ENCODE measurements around the gene GNPTAB.

Gene GNPTAB

DNA sequence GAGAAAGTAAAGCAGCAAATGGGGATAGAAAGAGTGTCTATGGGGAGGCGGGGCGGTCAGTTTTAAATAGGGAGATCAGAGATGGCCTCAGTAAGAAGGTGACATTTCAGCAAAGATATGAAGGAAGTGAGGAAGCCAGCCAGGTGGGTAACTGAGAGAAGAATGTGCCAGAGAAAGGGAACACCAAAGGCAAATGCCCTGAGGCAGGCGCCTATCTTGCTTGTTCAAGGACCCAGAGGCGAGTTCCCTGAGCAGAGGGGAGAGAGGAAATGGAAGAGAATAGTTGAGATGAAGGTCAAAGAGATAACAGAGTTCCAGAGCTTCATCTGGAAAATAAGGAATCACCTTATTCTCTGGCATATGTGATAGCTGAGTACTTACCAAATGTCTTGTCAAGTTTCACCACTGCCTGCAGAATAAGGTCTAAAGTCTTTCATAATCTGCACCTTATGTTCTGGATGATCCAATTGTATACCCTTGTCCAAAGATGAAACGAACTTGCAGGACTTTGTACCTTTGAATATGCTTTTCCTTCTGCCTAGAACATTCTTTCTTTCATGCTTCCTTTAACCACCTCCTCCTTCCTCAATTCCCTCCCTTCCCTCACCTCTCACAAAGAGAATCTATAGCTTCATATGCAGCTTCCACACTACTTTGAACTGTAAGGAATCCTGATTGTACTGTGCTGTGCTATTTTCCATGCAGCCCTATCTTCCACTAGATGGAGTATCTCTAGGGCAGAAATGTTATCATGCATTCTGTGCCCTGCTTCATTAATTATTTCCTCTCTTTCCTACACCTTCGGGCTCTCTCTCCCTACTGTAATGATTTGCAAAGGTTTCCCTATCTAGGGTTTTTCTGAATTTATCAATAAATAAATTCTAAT, 38.5 kb downstream of the GNPTAB start:
- no peaks in the 10 kb centered on the region for H4K20me1 ChIP-seq (ENCODE audit: insufficient read depth, low read length)
- H3K27ac ChIP-seq (ENCODE audit: low read length) = no peak overlapping the region
- H2AFZ ChIP-seq (ENCODE audit: low read depth, low read length) = no peak overlapping the region
- H3K9ac ChIP-seq (ENCODE audit: low read length) = no peak overlapping the region
- H3K36me3 ChIP-seq (replicated peaks; ENCODE audit: low read depth, low read length) = no peaks in the 10 kb centered on the region
- H3K4me3 ChIP-seq (ENCODE audit: low read length) = no peak overlapping the region
- TF ChIP-seq EZH2phosphoT487 (IDR thresholded peaks at IDR 0.05; ENCODE audit: low read depth) (no peak), CTCF (IDR thresholded peaks at IDR 0.05; ENCODE audit: low read depth, low read length) (peak; percentile 50)
- no peaks in the 10 kb centered on the region for H3K9me3 ChIP-seq (ENCODE audit: insufficient read depth, low read length)
- no peak overlapping the region for H3K4me2 ChIP-seq (ENCODE audit: low read length)
- H3K27me3 ChIP-seq (ENCODE audit: low read depth, low read length) = no peaks in the 10 kb centered on the region
- no peaks in the 10 kb centered on the region for H3K79me2 ChIP-seq (ENCODE audit: low read length)
- H3K4me1 ChIP-seq (ENCODE audit: low read length) = peaks cover 21% of the 10 kb centered on the region

DNA sequence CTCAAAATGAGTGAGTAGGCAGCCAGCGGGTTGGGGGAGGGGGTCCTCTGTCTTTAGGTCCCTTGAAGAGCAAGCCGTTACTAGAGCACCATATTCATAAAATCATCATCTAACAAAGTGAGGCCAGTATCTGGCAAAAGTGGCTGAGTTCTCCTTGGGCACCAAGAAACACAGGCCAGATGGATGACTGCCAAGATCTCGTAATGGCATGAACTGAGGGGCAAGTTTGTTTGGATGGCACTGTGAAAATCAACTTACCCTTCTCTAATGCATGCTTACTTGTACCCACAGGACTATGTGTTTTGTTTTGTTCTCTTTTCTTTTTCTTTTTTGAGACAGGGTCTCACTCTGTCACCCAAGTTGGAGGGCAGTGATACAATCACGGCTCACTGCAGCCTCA, 41.6 kb downstream of the GNPTAB start:
- H3K4me1 ChIP-seq (ENCODE audit: low read length) = peaks cover 4% of the 10 kb centered on the region; the same call in 1 of the 2 replicates
- H3K9me3 ChIP-seq (ENCODE audit: insufficient read depth, low read length) = no peaks in the 10 kb centered on the region
- H3K27ac ChIP-seq (ENCODE audit: low read length) = no peak overlapping the region
- no peaks in the 10 kb centered on the region for H3K79me2 ChIP-seq (ENCODE audit: low read length)
- no peak overlapping the region for H3K4me3 ChIP-seq (ENCODE audit: low read length)
- no peaks in the 10 kb centered on the region for H3K27me3 ChIP-seq (ENCODE audit: low read depth, low read length)
- no peak overlapping the region for H3K9ac ChIP-seq (ENCODE audit: low read length)
- H4K20me1 ChIP-seq (ENCODE audit: insufficient read depth, low read length) = no peaks in the 10 kb centered on the region
- TF ChIP-seq EZH2phosphoT487 (IDR thresholded peaks at IDR 0.05; ENCODE audit: low read depth) = no peak
- no peak for TF ChIP-seq CTCF (IDR thresholded peaks at IDR 0.05; ENCODE audit: low read depth, low read length)
- no peak overlapping the region for H2AFZ ChIP-seq (ENCODE audit: low read depth, low read length)
- H3K4me2 ChIP-seq (ENCODE audit: low read length) = no peak overlapping the region
- peaks cover 3% of the 10 kb centered on the region for H3K36me3 ChIP-seq (replicated peaks; ENCODE audit: low read depth, low read length)

- Histone ChIP-seq H3K27me3 (ENCODE audit: low read depth, low read length) (no peaks in the 10 kb centered on the region), H2AFZ (ENCODE audit: low read depth, low read length) (no peak overlapping the region), H3K79me2 (ENCODE audit: low read length) (no peaks in the 10 kb centered on the region), H3K9me3 (ENCODE audit: insufficient read depth, low read length) (no peaks in the 10 kb centered on the region), H3K4me2 (ENCODE audit: low read length) (no peak overlapping the region), H4K20me1 (ENCODE audit: insufficient read depth, low read length) (no peaks in the 10 kb centered on the region), H3K27ac (ENCODE audit: low read length) (no peak overlapping the region), H3K4me1 (ENCODE audit: low read length) (0 out of 2 replicates have a peak, but pooled peaks cover under 1% of the 10 kb centered on the region), H3K36me3 (replicated peaks; ENCODE audit: low read depth, low read length) (peaks cover 3% of the 10 kb centered on the region), H3K4me3 (ENCODE audit: low read length) (no peak overlapping the region), H3K9ac (ENCODE audit: low read length) (no peak overlapping the region)
- TF ChIP-seq CTCF (IDR thresholded peaks at IDR 0.05; ENCODE audit: low read depth, low read length) (no peak), EZH2phosphoT487 (IDR thresholded peaks at IDR 0.05; ENCODE audit: low read depth) (no peak)
Observed at GRCh38 chr12:101785671-101786070, 45.1 kb downstream of the GNPTAB start.

GRCh38 chr12:101784376-101784775, 46.4 kb downstream of the GNPTAB start:
- Histone ChIP-seq H3K4me2 (ENCODE audit: low read length) (no peak overlapping the region), H3K27ac (ENCODE audit: low read length) (no peak overlapping the region), H4K20me1 (ENCODE audit: insufficient read depth, low read length) (no peaks in the 10 kb centered on the region), H3K4me3 (ENCODE audit: low read length) (no peak overlapping the region), H3K4me1 (ENCODE audit: low read length) (0 out of 2 replicates have a peak, but pooled peaks cover 4% of the 10 kb centered on the region), H3K27me3 (ENCODE audit: low read depth, low read length) (no peaks in the 10 kb centered on the region), H3K9ac (ENCODE audit: low read length) (no peak overlapping the region), H3K9me3 (ENCODE audit: insufficient read depth, low read length) (no peaks in the 10 kb centered on the region), H3K36me3 (replicated peaks; ENCODE audit: low read depth, low read length) (peaks cover 8% of the 10 kb centered on the region), H2AFZ (ENCODE audit: low read depth, low read length) (no peak overlapping the region), H3K79me2 (ENCODE audit: low read length) (no peaks in the 10 kb centered on the region)
- no peak for TF ChIP-seq CTCF (IDR thresholded peaks at IDR 0.05; ENCODE audit: low read depth, low read length)
- TF ChIP-seq EZH2phosphoT487 (IDR thresholded peaks at IDR 0.05; ENCODE audit: low read depth) = no peak
